HG02970 (cell line): ENCODE data around the gene TP63.
"Not testable (repeated sequence)": the region's sequence is repeated elsewhere in the genome, so short reads cannot be mapped to it uniquely, and the experiment has no call there.

Experiments used
- ATAC-seq: cut with Tn5 transposase; IDR thresholded peaks from one replicate; pipeline ENCODE4 v1.9.1; 2021; ENCODE audit warnings: mild to moderate bottlenecking, moderate library complexity, moderate number of reproducible peaks; ENCODE audit not compliant: unreplicated experiment, low FRiP score

Gene TP63

DNA sequence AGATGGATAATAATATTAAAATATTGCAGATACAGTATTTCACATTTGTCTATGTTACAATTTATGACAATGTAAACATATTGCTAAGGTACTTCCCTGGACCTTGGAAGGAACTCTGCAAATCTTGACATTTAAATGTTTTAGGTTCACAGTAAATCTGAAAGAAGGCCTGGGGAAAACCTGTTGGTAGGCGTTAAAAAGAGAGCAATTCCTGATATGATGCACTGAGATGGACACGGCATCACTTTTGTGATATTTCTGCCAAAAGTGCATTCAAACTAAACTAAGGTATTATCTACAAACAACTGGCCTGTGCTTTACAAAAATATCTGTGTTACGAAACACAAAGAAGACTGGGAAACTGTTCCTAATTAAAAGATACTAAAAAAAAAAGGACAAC is 6.1 kb upstream of the TP63 start:
- no peak for ATAC-seq

DNA sequence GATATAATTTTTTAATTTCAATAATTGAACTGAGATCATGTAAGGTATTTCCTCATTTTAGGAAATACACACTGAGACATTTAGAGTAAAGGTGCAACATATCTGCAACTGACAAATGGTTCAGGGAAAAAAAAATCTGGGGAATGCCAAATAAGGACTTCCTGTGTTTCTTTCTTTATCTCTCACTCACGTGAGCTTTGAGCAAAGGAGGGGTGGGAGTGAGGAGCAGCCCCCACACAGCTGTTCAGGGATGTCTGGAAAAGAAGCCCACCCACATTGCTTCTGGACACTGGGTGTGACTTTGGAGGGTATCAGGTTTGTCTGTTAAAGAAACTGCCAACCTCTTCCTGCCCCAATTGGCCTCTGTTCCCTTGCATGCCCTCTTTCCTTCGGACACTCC is 5.6 kb upstream of the TP63 start:
- ATAC-seq = no peak

- ATAC-seq = no peak
These were observed 4.9 kb upstream of the TP63 start for GRCh38 chr3:189626286-189626685.

DNA sequence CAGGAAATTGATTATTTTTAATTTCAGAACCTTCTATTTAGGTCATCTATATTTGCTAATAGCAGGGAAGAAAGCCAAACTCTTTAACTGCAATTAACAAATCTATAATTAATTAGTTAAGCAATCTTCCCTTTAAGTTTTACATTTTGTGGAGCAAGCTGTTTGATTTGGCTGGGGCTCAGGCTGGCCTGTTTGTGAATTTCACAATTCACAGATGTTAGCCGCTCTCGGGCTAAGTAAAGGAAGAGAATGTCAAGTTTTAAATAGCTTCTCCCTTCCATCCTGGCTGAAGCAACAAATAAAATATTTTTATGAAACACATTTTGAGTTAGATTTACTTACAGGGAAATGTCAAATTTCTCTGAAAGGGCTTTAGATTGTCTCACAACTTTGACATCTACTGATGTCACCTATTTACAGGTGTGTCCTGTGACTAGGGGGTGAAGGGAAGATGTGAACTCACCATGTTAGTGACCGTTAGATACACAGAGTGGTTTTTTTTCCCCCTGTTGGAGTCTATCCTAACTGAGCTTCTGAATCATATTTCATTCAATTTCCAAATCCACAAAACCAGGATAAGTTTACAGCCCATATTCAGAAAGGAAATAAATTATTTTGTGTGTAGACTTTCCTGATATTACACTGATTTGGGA is 1.3 kb upstream of the TP63 start:
- no peak for ATAC-seq

DNA sequence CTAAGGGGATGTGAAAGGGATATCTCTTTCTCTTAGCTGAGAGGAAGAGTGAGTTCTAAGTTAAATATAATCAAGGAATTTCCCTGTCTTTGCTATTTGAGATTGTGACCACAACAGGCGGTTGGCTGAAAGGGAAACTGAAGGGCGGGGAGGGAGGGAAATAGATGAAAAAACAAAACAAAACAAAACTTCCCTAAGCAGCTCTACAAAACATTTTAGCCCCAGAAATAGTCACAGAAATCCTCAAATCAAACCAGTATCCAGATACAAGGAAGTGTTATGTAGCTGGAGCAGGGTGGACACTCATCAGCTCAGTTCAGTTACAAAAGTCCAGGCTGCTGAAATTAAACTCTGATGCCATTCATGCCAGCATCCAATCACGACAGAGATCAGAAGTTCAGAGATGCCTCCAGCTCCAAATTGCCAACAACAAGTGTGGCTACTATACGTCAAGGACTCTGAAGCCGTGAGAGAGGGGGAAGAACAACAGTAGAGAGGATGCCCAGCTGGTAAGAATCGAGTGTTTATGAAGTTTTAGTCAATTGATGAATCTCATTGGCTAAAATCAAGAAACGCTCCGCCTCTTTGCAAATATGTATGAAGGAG is 319 bp upstream of the TP63 start:
- no peak for ATAC-seq

- ATAC-seq = no peak
These were observed 220 bp downstream of the TP63 start for GRCh38 chr3:189631409-189631808.

DNA sequence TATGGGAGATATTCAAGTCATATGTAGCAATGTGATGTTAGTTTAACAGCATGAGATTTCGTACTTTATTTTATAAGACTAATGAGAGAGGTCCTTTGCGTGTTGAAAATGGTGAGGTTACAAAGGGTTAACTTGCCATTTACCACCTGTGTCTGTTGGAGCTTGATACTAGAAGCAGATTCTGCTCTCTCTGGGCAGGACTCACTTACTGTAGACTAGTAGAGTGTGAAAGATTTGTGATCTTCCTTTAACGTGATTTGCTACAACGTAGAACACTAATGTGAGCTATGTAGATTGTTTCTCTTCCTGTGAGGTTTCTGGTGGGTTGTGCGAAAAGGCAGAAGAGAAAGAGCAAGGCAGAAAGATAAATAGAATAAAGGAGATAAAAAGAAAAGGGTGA is 1.1 kb downstream of the TP63 start:
- no peak for ATAC-seq

DNA sequence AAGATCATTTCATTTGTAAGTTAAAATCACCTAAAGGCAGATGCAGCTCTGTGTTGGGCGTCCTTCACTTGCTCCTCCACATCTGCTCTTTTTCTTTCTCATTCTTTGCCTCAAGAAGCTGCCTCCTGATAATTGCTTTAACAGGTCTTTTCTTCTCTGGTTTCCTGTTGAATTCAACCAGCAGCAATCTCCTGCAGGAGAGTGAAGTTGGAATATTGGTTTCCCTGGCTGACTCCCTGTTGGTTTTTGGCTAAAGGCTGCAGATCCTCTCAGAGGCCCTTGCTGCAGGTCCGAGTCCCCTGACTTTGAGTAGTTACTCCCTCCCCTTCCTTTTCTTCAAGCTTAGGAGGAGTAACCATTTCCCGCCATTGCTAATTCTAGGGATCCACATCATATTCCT is 4.2 kb downstream of the TP63 start:
- no peak for ATAC-seq

GRCh38 chr3:189636048-189636447 is 4.9 kb downstream of the TP63 start:
- no peak for ATAC-seq

DNA sequence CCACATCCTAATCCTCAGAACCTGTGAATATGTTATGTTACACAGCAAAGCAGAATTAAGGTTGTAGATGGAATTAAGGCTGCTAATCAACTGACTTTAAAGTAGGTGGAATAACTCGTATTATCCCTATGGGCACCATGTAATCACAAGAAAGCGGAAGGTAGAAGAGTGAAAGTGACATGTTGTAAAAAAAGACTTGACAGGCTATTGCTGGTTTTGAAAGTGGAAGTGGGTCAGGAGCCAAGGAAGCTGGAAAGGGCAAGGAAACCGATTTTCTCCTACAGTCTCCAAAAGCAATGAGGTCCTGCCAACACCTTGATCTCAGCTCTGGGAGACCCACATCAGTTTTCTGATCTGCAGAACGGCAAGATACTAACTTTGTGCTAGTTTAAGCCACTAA is 6.6 kb downstream of the TP63 start:
- ATAC-seq = no peak

GRCh38 chr3:189638276-189639031 is 7.3 kb downstream of the TP63 start:
- ATAC-seq = no peak

DNA sequence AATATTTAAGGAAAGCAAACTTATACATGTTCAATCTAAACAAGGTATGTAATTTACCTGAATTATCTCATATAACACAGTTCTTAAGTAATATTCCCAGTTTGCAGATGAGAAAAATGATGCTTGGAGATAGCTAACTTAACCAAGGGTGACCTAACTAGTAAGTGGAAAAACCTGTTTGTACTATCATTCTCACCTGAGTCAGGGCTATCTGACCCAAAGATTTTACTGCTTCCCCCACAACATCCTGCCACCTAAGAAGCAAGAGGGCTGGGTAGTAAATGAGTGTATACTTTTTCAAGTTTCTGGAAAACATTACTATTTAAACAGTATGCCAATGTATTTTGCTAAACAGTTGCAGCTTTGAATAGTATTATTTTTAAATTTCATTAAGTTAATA is 10.6 kb downstream of the TP63 start:
- no peak for ATAC-seq

- no peak for ATAC-seq
These were observed 15.8 kb downstream of the TP63 start for GRCh38 chr3:189646853-189647542.

- ATAC-seq = no peak
These were observed 20.9 kb downstream of the TP63 start for GRCh38 chr3:189652042-189652441.

GRCh38 chr3:189655617-189656016 is 24.4 kb downstream of the TP63 start:
- ATAC-seq = no peak

DNA sequence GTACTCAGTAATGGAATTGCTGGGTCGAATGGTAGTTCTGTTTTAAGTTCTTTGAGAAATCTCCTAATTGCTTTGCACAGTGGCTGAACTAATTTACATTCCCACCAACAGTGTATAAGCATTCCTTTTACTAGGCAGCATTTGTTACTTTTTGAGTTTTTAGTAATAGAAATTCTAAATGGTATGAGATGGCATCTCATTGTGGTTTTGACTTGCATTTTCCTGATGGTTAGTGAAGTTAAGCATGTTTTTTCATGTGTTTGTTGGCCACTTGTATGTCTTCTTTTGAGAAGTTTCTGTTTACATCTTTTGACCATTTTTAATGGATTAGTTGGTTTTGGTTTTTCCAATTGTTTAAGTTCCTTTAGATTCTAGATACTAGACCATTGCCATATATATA is 28.4 kb downstream of the TP63 start:
- ATAC-seq = no peak

DNA sequence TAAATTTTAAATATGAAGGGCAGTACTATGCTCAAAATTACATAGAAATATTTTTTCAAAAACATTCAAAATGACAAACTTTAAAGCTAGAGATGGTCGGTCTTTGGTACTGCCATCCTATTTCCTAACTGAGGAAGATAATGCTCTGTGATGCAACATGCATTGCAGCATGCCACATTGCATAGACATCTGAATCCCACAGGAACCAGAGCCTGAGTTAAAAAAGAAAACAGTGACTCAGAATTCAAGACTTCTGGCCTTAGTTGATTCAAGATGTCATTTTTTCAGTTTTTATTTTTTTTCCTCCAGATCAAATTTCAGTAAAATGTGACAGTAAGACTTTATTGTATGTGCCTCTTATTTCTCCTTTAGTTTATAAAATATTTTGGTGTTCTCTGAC is 33.1 kb downstream of the TP63 start:
- no peak for ATAC-seq

DNA sequence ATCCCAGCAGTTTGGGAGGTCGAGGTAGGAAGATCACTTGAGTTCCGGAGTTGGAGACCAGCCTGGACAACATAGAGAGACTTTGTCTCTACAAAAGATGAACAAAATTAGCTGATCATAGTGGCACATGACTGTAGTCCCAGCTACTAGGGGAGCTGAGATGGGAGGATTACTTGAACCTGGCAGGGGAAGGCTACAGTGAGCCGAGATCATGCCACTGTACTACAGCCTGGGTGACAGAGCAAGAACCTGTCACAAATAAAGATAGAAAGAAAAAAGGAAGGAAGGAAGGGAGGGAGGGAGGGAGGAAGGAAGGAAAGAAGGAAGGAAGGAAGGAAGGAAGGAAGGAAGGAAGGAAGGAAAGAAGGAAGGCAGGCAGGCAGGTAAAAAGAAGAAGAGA is 41.2 kb downstream of the TP63 start:
- ATAC-seq = not testable (repeated sequence)

DNA sequence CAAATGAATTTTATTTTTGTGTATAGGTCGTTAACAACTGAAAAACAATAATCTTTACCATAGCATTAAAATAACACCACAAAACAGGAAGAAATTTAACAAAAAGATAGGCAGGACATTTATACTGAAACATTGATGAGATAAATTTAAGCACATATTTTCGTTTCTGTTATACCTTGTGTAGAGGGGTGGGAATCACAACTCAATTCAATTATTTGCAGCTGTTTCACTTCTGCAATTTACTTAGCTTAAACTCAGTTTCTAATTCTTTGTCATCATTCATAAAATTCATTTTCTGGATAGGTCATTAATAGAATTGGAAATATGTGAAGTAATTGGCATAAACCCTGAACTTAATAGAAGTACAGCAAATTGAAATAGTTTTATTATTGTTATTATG is 42.3 kb downstream of the TP63 start:
- no peak for ATAC-seq

DNA sequence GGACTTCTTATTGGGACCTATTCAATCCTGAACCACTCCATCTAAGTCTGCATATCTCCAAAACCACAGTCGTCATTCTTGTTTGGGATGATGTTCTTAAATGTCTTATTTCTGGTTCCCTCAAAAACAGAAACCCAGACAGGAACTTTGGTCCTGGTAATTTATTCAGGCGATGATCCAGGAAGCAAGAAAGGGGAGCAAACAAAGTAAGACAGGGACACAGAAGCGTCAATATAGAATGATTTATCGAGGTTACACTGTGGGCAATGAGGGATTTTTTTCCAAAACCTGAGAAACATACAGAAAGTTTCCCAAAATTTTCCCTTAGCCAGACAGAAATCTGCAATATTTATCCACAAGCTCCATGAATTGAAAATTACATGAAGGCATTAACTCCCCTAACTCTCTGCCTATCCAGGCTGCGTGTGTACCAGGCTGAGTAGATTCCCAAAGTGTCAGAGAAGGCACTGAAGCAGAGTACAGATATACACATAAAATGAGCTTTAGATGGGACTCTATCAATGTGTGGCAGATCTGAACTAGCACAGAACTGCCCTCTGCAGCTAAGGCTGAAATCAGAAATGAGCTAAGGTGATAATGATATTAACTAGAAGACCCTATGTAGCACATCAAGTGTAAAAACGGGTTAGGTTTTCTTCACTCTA is 43.2 kb downstream of the TP63 start:
- no peak for ATAC-seq

- no peak for ATAC-seq
These were observed 46.5 kb downstream of the TP63 start for GRCh38 chr3:189677667-189678066.
